Measurements from ENCODE around the gene CACNG4.

Gene CACNG4

DNA sequence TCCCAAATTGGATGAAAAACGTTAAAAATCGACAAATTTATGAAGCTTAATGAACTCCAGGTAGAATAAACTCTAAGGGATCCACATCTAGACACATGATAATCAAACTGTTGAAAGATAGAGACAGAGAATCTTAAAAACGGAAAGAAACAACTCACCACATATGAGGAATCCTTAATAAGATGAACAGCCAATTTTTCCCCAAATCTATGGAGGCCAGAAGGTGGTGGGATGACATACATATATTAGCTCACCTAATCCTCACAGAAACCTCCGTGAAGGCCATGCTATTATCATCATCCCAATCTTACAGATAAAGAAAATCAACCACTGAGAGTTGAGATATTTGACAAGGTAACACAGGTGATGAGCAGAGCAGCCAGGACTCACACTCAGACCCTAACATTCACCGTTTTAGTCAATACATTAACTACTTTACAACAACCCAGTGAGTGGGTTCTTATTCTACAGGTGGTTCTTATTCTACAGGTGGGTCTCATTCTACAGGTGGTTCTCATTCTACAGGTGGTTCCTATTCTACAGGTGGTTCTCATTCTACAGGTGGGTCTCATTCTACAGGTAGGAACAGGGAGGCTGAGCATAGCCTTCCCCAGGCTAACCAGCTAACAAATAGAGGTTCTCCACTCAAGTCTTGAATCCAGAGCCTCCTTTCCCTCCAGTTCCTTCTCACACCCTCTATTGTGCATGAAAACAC lies 84.7 kb downstream of the CACNG4 start:
- TF ChIP-seq, protein P1, sequence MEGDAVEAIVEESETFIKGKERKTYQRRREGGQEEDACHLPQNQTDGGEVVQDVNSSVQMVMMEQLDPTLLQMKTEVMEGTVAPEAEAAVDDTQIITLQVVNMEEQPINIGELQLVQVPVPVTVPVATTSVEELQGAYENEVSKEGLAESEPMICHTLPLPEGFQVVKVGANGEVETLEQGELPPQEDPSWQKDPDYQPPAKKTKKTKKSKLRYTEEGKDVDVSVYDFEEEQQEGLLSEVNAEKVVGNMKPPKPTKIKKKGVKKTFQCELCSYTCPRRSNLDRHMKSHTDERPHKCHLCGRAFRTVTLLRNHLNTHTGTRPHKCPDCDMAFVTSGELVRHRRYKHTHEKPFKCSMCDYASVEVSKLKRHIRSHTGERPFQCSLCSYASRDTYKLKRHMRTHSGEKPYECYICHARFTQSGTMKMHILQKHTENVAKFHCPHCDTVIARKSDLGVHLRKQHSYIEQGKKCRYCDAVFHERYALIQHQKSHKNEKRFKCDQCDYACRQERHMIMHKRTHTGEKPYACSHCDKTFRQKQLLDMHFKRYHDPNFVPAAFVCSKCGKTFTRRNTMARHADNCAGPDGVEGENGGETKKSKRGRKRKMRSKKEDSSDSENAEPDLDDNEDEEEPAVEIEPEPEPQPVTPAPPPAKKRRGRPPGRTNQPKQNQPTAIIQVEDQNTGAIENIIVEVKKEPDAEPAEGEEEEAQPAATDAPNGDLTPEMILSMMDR (conservative IDR thresholded peaks at IDR 0.05): no peak
- no peak overlapping the region for H3K27ac ChIP-seq

DNA sequence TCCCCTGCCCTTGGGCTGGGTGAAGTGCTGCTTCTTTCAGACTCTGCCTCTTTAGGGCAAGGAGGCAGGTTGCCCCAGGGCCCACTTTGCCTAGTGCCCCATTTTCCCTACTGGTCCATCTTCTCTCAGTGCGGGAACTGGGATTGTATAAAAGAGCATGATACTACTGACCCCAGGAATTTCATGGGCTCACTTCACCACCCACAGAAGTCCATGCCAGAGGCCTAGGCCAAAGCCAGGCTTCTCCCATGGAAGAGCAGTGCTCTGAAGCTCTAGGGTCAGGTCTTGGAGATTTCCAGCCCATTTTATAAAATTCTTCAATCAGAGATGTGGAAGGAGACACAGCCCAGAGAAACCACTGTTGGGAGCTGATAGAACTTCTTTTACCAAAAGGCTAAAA lies 85.6 kb downstream of the CACNG4 start:
- H3K27ac ChIP-seq: no peak overlapping the region
- TF ChIP-seq, protein P1 (conservative IDR thresholded peaks at IDR 0.05): no peak

DNA sequence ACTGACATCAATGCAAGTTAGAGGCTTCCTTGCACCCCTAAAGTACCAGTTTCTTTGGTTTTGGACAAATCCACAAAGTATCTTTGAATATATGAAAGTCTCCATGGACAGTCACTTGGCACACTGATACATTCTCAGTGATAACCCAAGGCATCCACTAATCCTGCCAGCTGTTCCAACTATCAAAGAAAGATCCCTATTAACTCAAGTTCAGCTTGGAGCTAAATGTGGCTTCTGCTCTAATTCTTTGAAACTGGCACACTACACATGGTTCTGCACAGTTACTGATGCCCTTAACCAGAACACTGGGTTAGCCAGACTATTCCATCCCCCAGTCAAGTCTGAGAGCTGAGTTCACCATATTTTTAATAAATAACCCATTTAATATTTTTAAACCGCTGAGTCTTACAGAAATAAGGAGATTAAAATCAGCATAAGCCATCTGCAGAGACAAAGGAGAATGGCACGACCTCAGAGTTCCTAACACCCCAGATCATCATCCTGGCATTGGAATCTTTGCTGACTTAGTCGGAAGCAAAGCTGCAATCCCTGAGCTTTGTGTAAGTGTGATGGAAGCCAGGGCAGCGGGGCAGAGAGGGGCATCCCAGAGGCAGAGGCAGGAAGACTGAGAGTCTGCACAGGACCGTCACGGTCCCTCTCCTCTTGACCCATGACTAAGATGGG lies 86.1 kb downstream of the CACNG4 start:
- no peak overlapping the region for H3K27ac ChIP-seq
- TF ChIP-seq, protein P1 (conservative IDR thresholded peaks at IDR 0.05): no peak

DNA sequence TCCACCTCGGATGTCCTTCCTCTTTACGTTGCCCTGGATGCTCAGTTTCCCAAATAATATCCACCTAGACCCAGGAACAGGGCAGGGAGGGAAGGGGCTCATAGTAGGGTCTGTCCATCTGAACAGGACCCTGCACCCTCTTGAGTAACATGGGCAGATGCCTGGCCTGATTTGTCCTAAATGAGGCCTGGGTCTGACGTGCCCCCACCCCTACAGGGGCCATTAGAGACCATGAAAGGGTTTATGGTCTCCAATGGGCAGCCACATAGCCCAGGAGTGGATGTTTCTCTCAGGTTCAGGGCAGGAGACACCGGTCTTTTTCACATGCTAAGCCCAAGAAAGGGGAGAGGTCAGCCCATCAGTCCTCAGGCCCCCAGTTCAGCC lies 86.6 kb downstream of the CACNG4 start:
- TF ChIP-seq, protein P1 (conservative IDR thresholded peaks at IDR 0.05): no peak

DNA sequence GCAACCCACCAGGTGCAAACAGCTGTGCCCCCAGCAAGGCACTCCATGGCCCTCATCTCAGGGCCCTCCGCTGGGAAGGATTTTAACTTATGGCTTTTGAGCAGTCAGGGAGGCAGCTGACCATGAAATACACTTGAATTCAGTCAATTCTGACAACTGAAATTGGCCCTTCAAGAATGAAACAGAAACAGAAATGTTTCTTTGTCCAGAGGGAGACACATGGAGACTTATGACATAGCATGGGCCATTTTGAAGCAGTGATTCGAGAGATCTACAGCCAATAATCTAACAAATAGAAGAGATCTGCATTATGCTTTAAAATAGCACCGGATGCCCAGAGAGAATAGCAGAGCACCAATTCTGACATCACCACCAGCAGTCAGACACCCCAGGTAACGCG lies 87.3 kb downstream of the CACNG4 start:
- TF ChIP-seq, protein P1 (conservative IDR thresholded peaks at IDR 0.05): no peak
- H3K27ac ChIP-seq: no peak overlapping the region

More for the DNA sequence above, 86.6 kb downstream of the CACNG4 start:
- no peak overlapping the region for H3K27ac ChIP-seq

DNA sequence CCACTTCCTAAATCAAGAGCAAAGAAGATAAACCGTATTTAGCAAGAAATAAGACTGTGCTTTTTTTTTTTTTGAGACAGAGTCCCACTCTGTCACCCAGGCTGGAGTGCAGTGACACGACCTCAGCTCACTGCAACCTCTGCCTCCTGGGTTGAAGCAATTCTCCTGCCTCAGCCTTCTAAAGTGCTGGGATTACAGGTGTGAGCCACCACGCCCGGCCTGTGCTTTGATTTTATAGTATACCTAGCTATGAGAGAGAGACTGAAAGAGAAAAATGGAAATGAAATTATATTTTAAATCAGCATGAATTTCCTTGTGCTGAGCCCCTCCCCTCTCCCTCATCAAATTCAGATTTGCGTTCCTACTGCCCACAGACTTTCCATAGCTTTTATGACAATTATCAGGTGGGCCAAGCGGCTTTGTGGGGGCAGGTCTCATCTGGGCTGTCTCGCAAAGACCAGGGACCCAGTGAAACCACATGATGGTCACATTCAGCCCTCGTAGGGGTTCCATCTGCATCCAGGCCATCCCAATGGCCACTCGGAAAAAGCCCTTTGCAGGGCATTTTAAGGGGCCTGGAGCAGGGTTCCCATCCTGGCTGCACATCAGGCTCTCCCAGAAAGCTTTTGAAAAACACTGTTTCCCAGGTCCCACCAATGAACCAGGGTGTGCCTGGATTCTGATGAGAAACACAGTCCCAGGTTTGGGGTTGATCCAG lies 88.4 kb downstream of the CACNG4 start:
- H3K27ac ChIP-seq: no peak overlapping the region
- TF ChIP-seq, protein P1 (conservative IDR thresholded peaks at IDR 0.05): no peak

DNA sequence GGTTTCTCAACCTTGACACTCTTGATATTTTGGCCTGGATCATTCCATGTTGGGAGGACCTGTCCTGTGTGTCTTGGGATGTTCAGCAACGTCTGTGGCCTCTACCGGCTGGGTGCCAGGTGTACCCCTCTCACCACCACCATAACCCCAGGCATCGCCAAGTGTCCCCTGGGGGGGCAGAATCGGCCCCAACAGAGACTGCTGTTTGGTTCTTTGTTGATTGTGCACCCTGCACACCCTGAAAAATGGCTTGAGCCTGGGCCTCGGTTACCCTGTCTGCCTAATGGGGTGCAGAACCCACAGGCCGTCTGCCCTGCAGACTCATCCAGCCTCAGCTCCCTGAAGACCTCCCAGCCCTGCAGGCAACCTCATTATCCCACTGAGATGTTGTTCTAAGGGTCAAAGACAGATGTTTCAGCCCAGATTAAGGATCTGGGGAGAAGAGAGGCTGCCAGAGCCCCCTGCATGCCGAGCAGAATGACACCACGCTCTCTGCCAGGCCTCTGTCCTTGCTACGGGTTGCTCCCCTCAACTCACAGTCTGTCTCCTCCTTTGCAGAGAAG lies 89.0 kb downstream of the CACNG4 start:
- no peak overlapping the region for H3K27ac ChIP-seq
- TF ChIP-seq, protein P1 (conservative IDR thresholded peaks at IDR 0.05): no peak
